ENCODE results near the gene KCNJ5. TPM values are rescaled to one million over a fixed set of nuclear protein-coding genes. Genes with fewer than 3 reads are reported as not detected.

KCNJ5 gene
- total and polyA plus RNA-seq, 10 of the 15 experiments (the other 5 are each of a cell fraction or from before 2014, with no cell fraction given): 0.03 TPM; not detected in 8

DNA sequence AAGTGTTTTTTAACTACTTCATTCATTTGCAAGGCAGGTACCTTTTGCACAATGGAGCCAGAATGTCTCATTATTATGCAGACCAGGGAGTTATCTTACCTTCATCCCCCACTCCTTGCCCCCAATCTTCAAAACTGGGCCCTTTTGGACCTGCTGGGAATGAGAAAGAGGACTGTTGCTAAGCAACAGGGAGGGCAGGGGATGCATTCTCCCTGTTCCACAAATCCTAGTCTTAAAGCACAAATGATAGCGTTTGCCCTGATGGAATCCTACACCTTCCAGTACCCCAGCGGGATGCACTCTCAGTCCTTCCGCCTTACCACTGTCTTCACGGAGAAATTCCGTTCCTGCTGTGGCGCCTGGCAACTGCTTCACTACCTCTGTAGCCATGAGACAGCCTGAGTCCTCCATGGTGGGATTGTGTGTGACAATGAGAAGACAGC, 20.0 kb upstream of the KCNJ5 start:
- no TSS peak for BruUV-seq (replicated peaks)
- H3K27ac ChIP-seq (ENCODE audit: control insufficient read depth, insufficient read depth): no peak overlapping the region

DNA sequence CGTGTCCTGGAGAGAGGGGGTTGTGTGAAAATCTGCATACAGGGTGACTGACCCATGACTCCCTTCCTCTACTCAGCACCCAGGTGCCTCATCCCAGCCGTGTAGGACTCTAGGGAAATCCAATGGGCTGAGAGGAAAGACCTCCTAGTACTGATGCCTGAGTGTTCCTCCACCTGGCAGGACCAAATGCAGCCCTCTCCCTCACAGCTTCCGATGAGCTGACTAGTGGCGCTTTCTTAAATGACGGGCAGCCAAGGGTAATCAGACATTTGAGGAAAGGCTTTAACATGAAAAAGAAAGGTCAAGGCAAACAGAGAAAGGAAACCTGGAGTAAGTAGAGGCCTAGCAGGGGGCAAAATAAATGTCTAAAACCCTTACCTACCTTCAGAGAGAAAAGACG, 19.1 kb upstream of the KCNJ5 start:
- TF ChIP-seq LARP7 (IDR thresholded peaks at IDR 0.05) (no peak), NFYB (IDR thresholded peaks at IDR 0.05; ENCODE audit: insufficient read depth, low read depth, low read length) (no peak), WRNIP1 (IDR thresholded peaks at IDR 0.05; ENCODE audit: borderline replicate concordance, low read depth, low read length) (no peak), IKZF1 (conservative IDR thresholded peaks at IDR 0.05) (no peak), SMC3 (IDR thresholded peaks at IDR 0.05; ENCODE audit: borderline replicate concordance, low read length) (no peak), EP300 (IDR thresholded peaks at IDR 0.05; ENCODE audit: borderline replicate concordance in 1 of 2, control insufficient read depth in 1 of 2, low read depth in 2 of 2, low read length in 2 of 2) (no peak), BACH1 (IDR thresholded peaks at IDR 0.05; ENCODE audit: borderline replicate concordance) (no peak), POLR2AphosphoS2 (IDR thresholded peaks at IDR 0.05; ENCODE audit: low read depth, low read length) (no peak), HDAC2 (IDR thresholded peaks at IDR 0.05) (no peak), ZNF622 (IDR thresholded peaks at IDR 0.05) (no peak)
- ATAC-seq (no peak), DNase-seq (ENCODE audit: low read depth, low spot score) (no peak), FAIRE-seq (no peak)
- SMC1A ChIA-PET (ENCODE audit: uncharacterized antibody, unreplicated experiment): no interaction called here
- Histone ChIP-seq H4K20me1 (ENCODE audit: control insufficient read depth, insufficient read depth) (no peaks in the 10 kb centered on the region), H3K27ac (ENCODE audit: control insufficient read depth, insufficient read depth) (no peak overlapping the region), H3K9me3 (replicated peaks; ENCODE audit: control insufficient read depth, insufficient read depth, low read length) (no peaks in the 10 kb centered on the region), H3K27me3 (replicated peaks in 1 of 2; ENCODE audit: control insufficient read depth in 2 of 2, insufficient read depth in 2 of 2, low read length in 1 of 2) (peaks cover 3 to 4% of the 10 kb centered on the region in 2 experiments; a peak in 2 of 4 replicates), H3K4me1 (ENCODE audit: control insufficient read depth, insufficient read depth, low read length) (no peaks in the 10 kb centered on the region), H3K4me2 (ENCODE audit: control insufficient read depth, insufficient read depth) (no peak overlapping the region), H3K9ac (ENCODE audit: control insufficient read depth, insufficient read depth, low read length) (no peak overlapping the region), H3K36me3 (ENCODE audit: control insufficient read depth in 2 of 2, insufficient read depth in 2 of 2, low read length in 1 of 2) (no peaks in the 10 kb centered on the region), H3K4me3 (no peak overlapping the region), H3K79me2 (ENCODE audit: control insufficient read depth, insufficient read depth, low read length) (no peaks in the 10 kb centered on the region), H2AFZ (ENCODE audit: control insufficient read depth, low read depth, low read length) (no peak overlapping the region)
- BruUV-seq (replicated peaks): no TSS peak
- in situ Hi-C loops (cut with MboI) (no loop called here), intact Hi-C loops (cut with micrococcal nuclease; ENCODE audit: unreplicated experiment) (no loop called here)
- POLR2A ChIA-PET: no interaction called here
- RAD21 ChIA-PET (ENCODE audit: unreplicated experiment): no interaction called here
- WGBS (ENCODE audit: insufficient coverage, insufficient replicate concordance, low lambda C conversion rate, missing lambda C conversion rate): 44% methylated on average over 6 of the region's 6 CpGs
- CTCF ChIA-PET: no interaction called here

More for the DNA sequence above, 20.0 kb upstream of the KCNJ5 start:
- Histone ChIP-seq H3K4me2 (ENCODE audit: control insufficient read depth, insufficient read depth) (no peak overlapping the region), H3K27me3 (replicated peaks in 1 of 2; ENCODE audit: control insufficient read depth in 2 of 2, insufficient read depth in 2 of 2, low read length in 1 of 2) (peaks cover 3 to 4% of the 10 kb centered on the region in 2 experiments; a peak in 2 of 4 replicates), H2AFZ (ENCODE audit: control insufficient read depth, low read depth, low read length) (no peak overlapping the region), H3K36me3 (ENCODE audit: control insufficient read depth in 2 of 2, insufficient read depth in 2 of 2, low read length in 1 of 2) (no peaks in the 10 kb centered on the region), H4K20me1 (ENCODE audit: control insufficient read depth, insufficient read depth) (no peaks in the 10 kb centered on the region), H3K4me3 (no peak overlapping the region), H3K79me2 (ENCODE audit: control insufficient read depth, insufficient read depth, low read length) (no peaks in the 10 kb centered on the region), H3K9ac (ENCODE audit: control insufficient read depth, insufficient read depth, low read length) (no peak overlapping the region), H3K9me3 (replicated peaks; ENCODE audit: control insufficient read depth, insufficient read depth, low read length) (no peaks in the 10 kb centered on the region), H3K4me1 (ENCODE audit: control insufficient read depth, insufficient read depth, low read length) (no peaks in the 10 kb centered on the region)
- CTCF ChIA-PET: no interaction called here
- SMC1A ChIA-PET (ENCODE audit: uncharacterized antibody, unreplicated experiment): no interaction called here
- in situ Hi-C loops (cut with MboI) (no loop called here), intact Hi-C loops (cut with micrococcal nuclease; ENCODE audit: unreplicated experiment) (no loop called here)
- TF ChIP-seq NR2C1 (IDR thresholded peaks at IDR 0.05): no peak
- TF ChIP-seq NBN (IDR thresholded peaks at IDR 0.05): no peak
- no peak for TF ChIP-seq ATF7 (IDR thresholded peaks at IDR 0.05; ENCODE audit: low read depth)
- no peak for TF ChIP-seq ZNF384 (IDR thresholded peaks at IDR 0.05; ENCODE audit: borderline replicate concordance, low read depth, low read length)
- no peak for TF ChIP-seq SUPT20H (IDR thresholded peaks at IDR 0.05; ENCODE audit: borderline replicate concordance, control insufficient read depth, low read depth, low read length)
- TF ChIP-seq IRF4 (IDR thresholded peaks at IDR 0.05; ENCODE audit: low read depth, low read length): no peak
- no peak for TF ChIP-seq WRNIP1 (IDR thresholded peaks at IDR 0.05; ENCODE audit: borderline replicate concordance, low read depth, low read length)
- TF ChIP-seq ASH2L (IDR thresholded peaks at IDR 0.05; ENCODE audit: borderline replicate concordance, low read depth): no peak
- no peak for TF ChIP-seq EGR1 (IDR thresholded peaks at IDR 0.05; ENCODE audit: borderline replicate concordance in 1 of 2, low read depth in 2 of 2, low read length in 2 of 2)
- no peak for TF ChIP-seq CHD1 (IDR thresholded peaks at IDR 0.05; ENCODE audit: low read depth, low read length)
- no peak for TF ChIP-seq TCF12 (IDR thresholded peaks at IDR 0.05; ENCODE audit: low read depth, low read length)
- no peak for TF ChIP-seq MTA3 (IDR thresholded peaks at IDR 0.05; ENCODE audit: borderline replicate concordance, low read length)
- no peak for TF ChIP-seq NFIC (IDR thresholded peaks at IDR 0.05; ENCODE audit: low read depth, low read length)
- DNase-seq (ENCODE audit: low read depth, low spot score): no peak
- ATAC-seq: no peak
- POLR2A ChIA-PET: no interaction called here
- WGBS (ENCODE audit: insufficient coverage, insufficient replicate concordance, low lambda C conversion rate, missing lambda C conversion rate): 69% methylated on average over 6 of the region's 6 CpGs
- RAD21 ChIA-PET (ENCODE audit: unreplicated experiment): no interaction called here
- FAIRE-seq: no peak
